IMR-90 (cell line): Measurements from ENCODE around the gene NEUROD6. TPM values are rescaled to one million over a fixed set of nuclear protein-coding genes. Genes with fewer than 3 reads are reported as not detected.

ENCODE experiments used
- ATAC-seq: fragments of 200-7000 bp; cut with Tn5 transposase; 2 replicates; pipeline ENCODE4 v1.9.1; 2020; ENCODE audit warnings: low read depth, mild to moderate bottlenecking, moderate library complexity
- BruUV-seq: library from RNA; stranded (reverse); fragments of 400-500 nt; replicated peaks from 2 replicates; lab custom pipeline; 2021; lab: Mats Ljungman, UMichigan
- CTCF ChIA-PET: fragments of 300-600 bp; formaldehyde crosslinking; extraction: SDS; loops from one replicate; lab custom pipeline; 2021; ENCODE audit warnings: antibody characterized with exemption; lab: Yijun Ruan, JAX
- POLR2A ChIA-PET: fragments of 300-600 bp; sonication (Branson Sonifier 250); formaldehyde crosslinking; loops from one replicate; lab custom pipeline; 2022; ENCODE audit warnings: antibody characterized with exemption; ENCODE audit not compliant: unreplicated experiment; lab: Charles Lee
- DNase-seq: peaks from one replicate; pipeline ENCODE4 v3.0.0; 2013
- H2AFZ ChIP-seq: replicated peaks from 2 replicates; pipeline ENCODE3; 2013; ENCODE audit warnings: low read length, mild to moderate bottlenecking; ENCODE audit not compliant: poor library complexity
- H2AK5ac ChIP-seq: 2 replicates; pipeline ENCODE4 v1.6.1; 2013; ENCODE audit warnings: low read depth, low read length, inconsistent platforms
- H2AK9ac ChIP-seq: replicated peaks from 2 replicates; pipeline ENCODE3; 2013; ENCODE audit warnings: mild to moderate bottlenecking, low read depth, low read length, moderate library complexity; ENCODE audit not compliant: poor library complexity
- H2BK120ac ChIP-seq: 2 replicates; pipeline ENCODE4 v1.6.1; 2013; ENCODE audit warnings: low read depth, low read length, inconsistent platforms
- H2BK15ac ChIP-seq: 3 replicates; pipeline ENCODE4 v1.6.1; 2013; ENCODE audit warnings: low read depth, low read length, inconsistent platforms
- H2BK20ac ChIP-seq: 2 replicates; pipeline ENCODE4 v1.6.1; 2013; ENCODE audit warnings: low read depth, mild to moderate bottlenecking, inconsistent platforms, low read length, moderate library complexity
- H2BK5ac ChIP-seq: 2 replicates; pipeline ENCODE4 v1.6.1; 2013; ENCODE audit warnings: mild to moderate bottlenecking, low read depth, low read length, inconsistent platforms; ENCODE audit not compliant: poor library complexity, severe bottlenecking
- H3K14ac ChIP-seq: replicated peaks from 2 replicates; pipeline ENCODE4 v1.6.1; 2013; ENCODE audit warnings: low read depth, low read length, inconsistent platforms
- H3K18ac ChIP-seq: 2 replicates; pipeline ENCODE4 v1.6.1; 2013; ENCODE audit warnings: low read depth, low read length, control low read depth
- H3K23ac ChIP-seq: 2 replicates; pipeline ENCODE4 v1.6.1; 2013; ENCODE audit warnings: low read depth, low read length, inconsistent platforms
- H3K27ac ChIP-seq: 2 replicates; pipeline ENCODE4 v1.5.1; 2013; ENCODE audit warnings: mild to moderate bottlenecking, control low read depth, low read length; ENCODE audit not compliant: insufficient read depth
- H3K27me3 ChIP-seq: 2 replicates; pipeline ENCODE4 v1.6.1; 2013; ENCODE audit warnings: low read length; ENCODE audit not compliant: control insufficient read depth, insufficient read depth
- H3K36me3 ChIP-seq: 2 replicates; pipeline ENCODE4 v1.6.1; 2013; ENCODE audit warnings: low read length, mixed read lengths; ENCODE audit not compliant: control insufficient read depth, insufficient read depth
- H3K4ac ChIP-seq: 2 replicates; pipeline ENCODE4 v1.6.1; 2013; ENCODE audit warnings: low read depth, low read length, inconsistent platforms
- H3K4me1 ChIP-seq: 2 replicates; pipeline ENCODE4 v1.6.1; 2013; ENCODE audit warnings: low read length, mixed read lengths; ENCODE audit not compliant: control insufficient read depth, insufficient read depth
- H3K4me2 ChIP-seq: 2 replicates; pipeline ENCODE4 v1.6.1; 2013; ENCODE audit warnings: low read depth, mild to moderate bottlenecking, control low read depth, low read length, moderate library complexity
- H3K4me3 ChIP-seq: 2 replicates; pipeline ENCODE4 v1.5.1; 2013; ENCODE audit warnings: low read depth, mild to moderate bottlenecking, control low read depth, low read length, moderate library complexity; ENCODE audit not compliant: insufficient read depth
- H3K56ac ChIP-seq: 2 replicates; pipeline ENCODE4 v1.6.1; 2013; ENCODE audit warnings: low read length, inconsistent platforms; ENCODE audit not compliant: insufficient read depth; ENCODE audit errors: extremely low read depth
- H3K79me1 ChIP-seq, 2 experiments: 2 replicates each; pipeline ENCODE4 v1.6.1; 2013; ENCODE audit warnings: low read length in 2 of 2, inconsistent platforms in 1 of 2, low read depth in 1 of 2
- H3K9ac ChIP-seq: 2 replicates; pipeline ENCODE4 v1.6.1; 2013; ENCODE audit warnings: low read depth, low read length, control low read depth
- H3K9me1 ChIP-seq: 2 replicates; pipeline ENCODE4 v1.6.1; 2013; ENCODE audit warnings: low read length, inconsistent platforms; ENCODE audit not compliant: insufficient read depth
- H3K9me3 ChIP-seq: 2 replicates; pipeline ENCODE4 v1.6.1; 2013; ENCODE audit warnings: low read length; ENCODE audit not compliant: control insufficient read depth, insufficient read depth
- H4K20me1 ChIP-seq: 2 replicates; pipeline ENCODE4 v1.6.1; 2013; ENCODE audit warnings: low read length, inconsistent platforms; ENCODE audit not compliant: insufficient read depth
- H4K5ac ChIP-seq: 2 replicates; pipeline ENCODE4 v1.6.1; 2013; ENCODE audit warnings: mild to moderate bottlenecking, low read depth, low read length, control low read depth
- H4K8ac ChIP-seq, 2 experiments: 2 replicates each; pipeline ENCODE4 v1.6.1; 2013; ENCODE audit warnings: low read depth in 2 of 2, low read length in 2 of 2, control low read depth in 1 of 2, inconsistent platforms in 1 of 2
- H4K91ac ChIP-seq: 2 replicates; pipeline ENCODE4 v1.6.1; 2013; ENCODE audit warnings: low read depth, low read length, inconsistent platforms; ENCODE audit not compliant: insufficient read depth
- CTCF ChIP-seq: conservative IDR thresholded peaks from 2 replicates; pipeline ENCODE4 v1.5.1; 2012; ENCODE audit warnings: mild to moderate bottlenecking, low read depth, low read length, improper control_type of control experiment
- RCOR1 ChIP-seq: IDR thresholded peaks from 2 replicates; pipeline ENCODE4 v1.6.1; 2012; ENCODE audit warnings: mild to moderate bottlenecking, low read length, improper control_type of control experiment; ENCODE audit not compliant: insufficient replicate concordance
- WGBS, 2 experiments: methylation state at CpG; one replicate each; pipeline versions ENCODE4 v1.1.5 to v1.1.7; 2013; ENCODE audit warnings: missing lambda C conversion rate in 2 of 2; ENCODE audit not compliant: insufficient read length in 1 of 2; ENCODE audit errors: extremely low coverage in 2 of 2; 5-methylcytosine and 5-hydroxymethylcytosine counted together
- dilution Hi-C: fragments of 300-500 bp; cut with HindIII; formaldehyde crosslinking; loops from one replicate; pipeline ENCODE4 v1.14.3; 2018; ENCODE audit warnings: low sequenced_read_pairs; ENCODE audit not compliant: unreplicated experiment
- in situ Hi-C: fragments of 300-500 bp; cut with MboI; formaldehyde crosslinking; loops from 3 replicates; pipeline ENCODE4 v1.14.3; 2019; ENCODE audit warnings: low sequenced_read_pairs, inconsistent platforms, mixed read lengths
- intact Hi-C: fragments of 100-400 bp; cut with micrococcal nuclease; formaldehyde crosslinking; loops from 2 replicates; pipeline ENCODE4 v1.10.0; 2022
- polyA plus RNA-seq, 3 experiments: library from polyadenylated mRNA; depleted of rRNA; stranded (reverse); fragments of >200 nt; gene quantifications; 2 replicates each; pipeline ENCODE4 v1.2.3, GENCODE V29; 2012; ENCODE audit warnings: low replicate concordance in 1 of 3
- total RNA-seq: library from RNA; depleted of rRNA; stranded (reverse); fragments of >200 nt; gene quantifications from 2 replicates; pipeline ENCODE4 v1.2.3, GENCODE V29; 2012

Gene NEUROD6
- total and polyA plus RNA-seq, 2 of the 4 experiments (the other 2 are of a cell fraction), result not detected

GRCh38 chr7:31368620-31369019, 28.1 kb upstream of the NEUROD6 start:
- no peak for TF ChIP-seq CTCF
- no peak for TF ChIP-seq RCOR1
- no peak overlapping the region for H2AFZ ChIP-seq
- no peaks in the 10 kb centered on the region for H3K9me3 ChIP-seq
- H2AK5ac ChIP-seq, result no peak overlapping the region
- WGBS, 2 experiments, result 93% methylated on average over 3 of the region's 10 CpGs; no CpG with 5 or more reads in 1 of the 2 experiments
- no peak overlapping the region for H3K18ac ChIP-seq
- H3K27ac ChIP-seq, result no peak overlapping the region
- no peak overlapping the region for H3K4ac ChIP-seq
- H3K4me2 ChIP-seq, result no peak overlapping the region
- DNase-seq (no peak), ATAC-seq (no peak)
- no peak overlapping the region for H4K5ac ChIP-seq
- H3K36me3 ChIP-seq, result no peaks in the 10 kb centered on the region
- H4K20me1 ChIP-seq, result no peaks in the 10 kb centered on the region
- H3K9ac ChIP-seq, result no peak overlapping the region
- H4K91ac ChIP-seq, result no peak overlapping the region
- ChIA-PET POLR2A (no interaction called here), CTCF (no interaction called here)
- H3K79me1 ChIP-seq, result no peaks in the 10 kb centered on the region
- intact Hi-C loops (no loop called here), in situ Hi-C loops (no loop called here), dilution Hi-C loops (no loop called here)
- no peak overlapping the region for H3K23ac ChIP-seq
- H2BK5ac ChIP-seq, result no peak overlapping the region
- no TSS peak for BruUV-seq
- no peak overlapping the region for H2BK120ac ChIP-seq
- H3K14ac ChIP-seq, result no peak overlapping the region
- no peak overlapping the region for H3K56ac ChIP-seq
- H3K4me1 ChIP-seq, result no peaks in the 10 kb centered on the region
- no peak overlapping the region for H2AK9ac ChIP-seq
- H2BK20ac ChIP-seq, result no peak overlapping the region
- no peaks in the 10 kb centered on the region for H3K9me1 ChIP-seq
- no peaks in the 10 kb centered on the region for H3K27me3 ChIP-seq
- no peak overlapping the region for H4K8ac ChIP-seq
- H2BK15ac ChIP-seq, result no peak overlapping the region
- H3K4me3 ChIP-seq, result no peak overlapping the region
